Measurements from ENCODE around the gene JARID2.

DNA sequence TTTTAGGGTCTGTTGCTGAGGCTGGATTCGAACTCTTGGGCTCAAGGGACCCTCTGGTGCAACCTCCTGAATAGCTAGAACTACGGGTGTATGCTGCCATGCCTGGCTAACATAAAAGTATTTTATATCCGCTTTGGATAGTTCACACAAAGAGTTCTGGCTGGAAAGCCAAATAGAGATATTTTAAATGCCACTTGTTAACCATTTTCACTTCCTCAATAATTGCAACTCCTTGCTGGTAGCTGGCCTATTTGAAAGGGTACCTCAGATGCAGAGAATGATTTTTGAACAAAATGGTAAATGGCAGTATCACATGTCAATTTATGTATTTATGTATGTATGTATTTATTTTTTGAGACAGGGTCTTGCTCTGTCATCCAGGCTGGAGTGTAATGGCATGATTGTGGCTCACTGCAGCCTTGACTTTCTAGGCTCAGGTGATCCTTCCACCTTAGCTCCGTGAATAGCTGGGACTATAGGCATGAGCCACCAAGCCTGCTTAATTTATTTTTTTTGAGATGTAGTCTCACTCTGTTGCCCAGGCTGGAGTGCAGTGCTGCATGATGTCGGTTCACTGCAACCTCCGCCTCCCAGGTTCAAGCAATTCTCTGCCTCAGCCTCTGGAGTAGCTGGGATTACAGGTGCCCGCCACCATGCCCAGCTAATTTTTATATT is 12.9 kb upstream of the JARID2 start:
- TF ChIP-seq, protein P1, sequence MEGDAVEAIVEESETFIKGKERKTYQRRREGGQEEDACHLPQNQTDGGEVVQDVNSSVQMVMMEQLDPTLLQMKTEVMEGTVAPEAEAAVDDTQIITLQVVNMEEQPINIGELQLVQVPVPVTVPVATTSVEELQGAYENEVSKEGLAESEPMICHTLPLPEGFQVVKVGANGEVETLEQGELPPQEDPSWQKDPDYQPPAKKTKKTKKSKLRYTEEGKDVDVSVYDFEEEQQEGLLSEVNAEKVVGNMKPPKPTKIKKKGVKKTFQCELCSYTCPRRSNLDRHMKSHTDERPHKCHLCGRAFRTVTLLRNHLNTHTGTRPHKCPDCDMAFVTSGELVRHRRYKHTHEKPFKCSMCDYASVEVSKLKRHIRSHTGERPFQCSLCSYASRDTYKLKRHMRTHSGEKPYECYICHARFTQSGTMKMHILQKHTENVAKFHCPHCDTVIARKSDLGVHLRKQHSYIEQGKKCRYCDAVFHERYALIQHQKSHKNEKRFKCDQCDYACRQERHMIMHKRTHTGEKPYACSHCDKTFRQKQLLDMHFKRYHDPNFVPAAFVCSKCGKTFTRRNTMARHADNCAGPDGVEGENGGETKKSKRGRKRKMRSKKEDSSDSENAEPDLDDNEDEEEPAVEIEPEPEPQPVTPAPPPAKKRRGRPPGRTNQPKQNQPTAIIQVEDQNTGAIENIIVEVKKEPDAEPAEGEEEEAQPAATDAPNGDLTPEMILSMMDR (IDR thresholded peaks at IDR 0.05; ENCODE audit: control extremely low read depth in 1 of 3, insufficient read depth in 1 of 3, low read depth in 1 of 3, low read length in 3 of 3): no peak
- TF ChIP-seq EZH2 (IDR thresholded peaks at IDR 0.05; ENCODE audit: low read depth, low read length, severe bottlenecking) (no peak), ZNF274 (IDR thresholded peaks at IDR 0.05; ENCODE audit: borderline replicate concordance, extremely low read depth, low read length) (no peak), GABPA (IDR thresholded peaks at IDR 0.05; ENCODE audit: borderline replicate concordance, insufficient read depth, low read length) (no peak), JUND (IDR thresholded peaks at IDR 0.05; ENCODE audit: low read length) (no peak), CHD1 (IDR thresholded peaks at IDR 0.05; ENCODE audit: low read depth, low read length) (no peak), RAD21 (IDR thresholded peaks at IDR 0.05 in 1 of 2, conservative IDR thresholded peaks at IDR 0.05 in 1 of 2; ENCODE audit: low read depth in 2 of 2, low read length in 2 of 2) (no peak), POLR2A (IDR thresholded peaks at IDR 0.05; ENCODE audit: control extremely low read depth in 1 of 2, low read depth in 2 of 2, low read length in 2 of 2) (no peak), TAF1 (IDR thresholded peaks at IDR 0.05; ENCODE audit: low read depth, low read length) (no peak), MAFK (IDR thresholded peaks at IDR 0.05; ENCODE audit: low read depth, low read length) (no peak)
- TF ChIP-seq, protein P2, sequence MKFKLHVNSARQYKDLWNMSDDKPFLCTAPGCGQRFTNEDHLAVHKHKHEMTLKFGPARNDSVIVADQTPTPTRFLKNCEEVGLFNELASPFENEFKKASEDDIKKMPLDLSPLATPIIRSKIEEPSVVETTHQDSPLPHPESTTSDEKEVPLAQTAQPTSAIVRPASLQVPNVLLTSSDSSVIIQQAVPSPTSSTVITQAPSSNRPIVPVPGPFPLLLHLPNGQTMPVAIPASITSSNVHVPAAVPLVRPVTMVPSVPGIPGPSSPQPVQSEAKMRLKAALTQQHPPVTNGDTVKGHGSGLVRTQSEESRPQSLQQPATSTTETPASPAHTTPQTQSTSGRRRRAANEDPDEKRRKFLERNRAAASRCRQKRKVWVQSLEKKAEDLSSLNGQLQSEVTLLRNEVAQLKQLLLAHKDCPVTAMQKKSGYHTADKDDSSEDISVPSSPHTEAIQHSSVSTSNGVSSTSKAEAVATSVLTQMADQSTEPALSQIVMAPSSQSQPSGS (IDR thresholded peaks at IDR 0.05; ENCODE audit: low read length): no peak
